ENCODE measurements around the gene ELN. TPM values are rescaled to one million over a fixed set of nuclear protein-coding genes. Genes with fewer than 3 reads are reported as not detected.
A peak's percentile ranks its signal among the peaks of the same experiment; 100 is the strongest.

ELN gene
- total RNA-seq, 1 experiment from 2014 or later, result 65.9 TPM

- intact Hi-C loops (cut with micrococcal nuclease; ENCODE audit: unreplicated experiment), result no loop called here
- no peaks in the 10 kb centered on the region for H3K9me3 ChIP-seq (ENCODE audit: low read depth, low read length, poor library complexity, severe bottlenecking)
- H3K36me3 ChIP-seq (ENCODE audit: insufficient read depth, low read length, poor library complexity, severe bottlenecking), result peaks cover 28% of the 10 kb centered on the region
- no peak overlapping the region for H3K4me3 ChIP-seq (ENCODE audit: low read depth, low read length, poor library complexity, severe bottlenecking)
- ChIA-PET POLR2A (ENCODE audit: low non-redundant PET) (no interaction called here), CTCF (no interaction called here)
- H3K27ac ChIP-seq (ENCODE audit: low read depth, low read length, poor library complexity, severe bottlenecking), result peak overlapping the region; percentile 65
- no TSS peak for BruUV-seq (replicated peaks)
- no peaks in the 10 kb centered on the region for H3K27me3 ChIP-seq (replicated peaks; ENCODE audit: insufficient read depth, low read depth, low read length, poor library complexity)
- no peak for TF ChIP-seq EZH2 (IDR thresholded peaks at IDR 0.05; ENCODE audit: borderline replicate concordance, low read depth, low read length, poor library complexity, severe bottlenecking)
- TF ChIP-seq, protein P1, sequence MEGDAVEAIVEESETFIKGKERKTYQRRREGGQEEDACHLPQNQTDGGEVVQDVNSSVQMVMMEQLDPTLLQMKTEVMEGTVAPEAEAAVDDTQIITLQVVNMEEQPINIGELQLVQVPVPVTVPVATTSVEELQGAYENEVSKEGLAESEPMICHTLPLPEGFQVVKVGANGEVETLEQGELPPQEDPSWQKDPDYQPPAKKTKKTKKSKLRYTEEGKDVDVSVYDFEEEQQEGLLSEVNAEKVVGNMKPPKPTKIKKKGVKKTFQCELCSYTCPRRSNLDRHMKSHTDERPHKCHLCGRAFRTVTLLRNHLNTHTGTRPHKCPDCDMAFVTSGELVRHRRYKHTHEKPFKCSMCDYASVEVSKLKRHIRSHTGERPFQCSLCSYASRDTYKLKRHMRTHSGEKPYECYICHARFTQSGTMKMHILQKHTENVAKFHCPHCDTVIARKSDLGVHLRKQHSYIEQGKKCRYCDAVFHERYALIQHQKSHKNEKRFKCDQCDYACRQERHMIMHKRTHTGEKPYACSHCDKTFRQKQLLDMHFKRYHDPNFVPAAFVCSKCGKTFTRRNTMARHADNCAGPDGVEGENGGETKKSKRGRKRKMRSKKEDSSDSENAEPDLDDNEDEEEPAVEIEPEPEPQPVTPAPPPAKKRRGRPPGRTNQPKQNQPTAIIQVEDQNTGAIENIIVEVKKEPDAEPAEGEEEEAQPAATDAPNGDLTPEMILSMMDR (conservative IDR thresholded peaks at IDR 0.05; ENCODE audit: low read depth, low read length), result no peak
- peaks cover 21% of the 10 kb centered on the region for H3K4me1 ChIP-seq (ENCODE audit: insufficient read depth, low read length, poor library complexity, severe bottlenecking)
- DNase-seq (ENCODE audit: low spot score), result no peak
Observed at GRCh38 chr7:74095135-74095534, 67.2 kb downstream of the ELN start.

DNA sequence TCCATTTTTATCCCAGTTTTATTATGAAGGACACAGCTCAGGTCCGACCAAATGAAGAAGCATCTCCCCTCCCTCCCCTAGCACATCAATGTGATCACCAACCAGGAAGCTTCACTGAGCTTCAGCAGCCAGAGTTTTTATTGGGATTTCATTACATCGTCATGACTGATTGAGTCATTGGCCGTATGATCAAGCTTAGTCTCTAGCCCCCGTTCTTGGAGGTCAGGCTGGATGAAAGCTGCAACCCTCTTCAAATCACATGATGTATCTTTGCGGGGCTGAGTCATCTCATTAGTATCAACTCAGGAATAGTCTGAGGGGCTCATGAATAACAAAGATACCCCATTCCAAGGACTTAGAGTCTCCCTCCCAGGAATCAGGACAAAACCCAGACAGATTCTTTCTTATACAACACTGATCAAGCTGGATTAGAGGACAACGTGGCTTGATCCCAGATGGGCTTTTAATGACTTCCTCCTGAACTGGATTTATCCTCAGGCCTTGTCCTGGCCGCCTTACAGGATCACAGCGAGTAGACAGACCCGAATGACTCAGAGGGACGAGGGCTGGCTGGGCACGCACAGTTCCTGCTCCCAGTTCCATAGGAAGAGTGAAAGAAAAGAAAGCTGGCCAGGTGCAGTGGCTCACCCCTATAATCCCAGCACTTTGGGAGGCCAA lies 70.1 kb downstream of the ELN start:
- no TSS peak for BruUV-seq (replicated peaks)
- no peaks in the 10 kb centered on the region for H3K27me3 ChIP-seq (replicated peaks; ENCODE audit: insufficient read depth, low read depth, low read length, poor library complexity)
- H3K4me1 ChIP-seq (ENCODE audit: insufficient read depth, low read length, poor library complexity, severe bottlenecking), result peaks cover 21% of the 10 kb centered on the region
- CTCF ChIA-PET, result interaction anchor here (0.6 kb wide), 1 partner anchor 104 kb away, joined by 6 read pairs; no protein-coding TSS in a partner anchor
- H3K4me3 ChIP-seq (ENCODE audit: low read depth, low read length, poor library complexity, severe bottlenecking), result no peak overlapping the region
- POLR2A ChIA-PET (ENCODE audit: low non-redundant PET), result no interaction called here
- no peaks in the 10 kb centered on the region for H3K9me3 ChIP-seq (ENCODE audit: low read depth, low read length, poor library complexity, severe bottlenecking)
- H3K36me3 ChIP-seq (ENCODE audit: insufficient read depth, low read length, poor library complexity, severe bottlenecking), result peaks cover 33% of the 10 kb centered on the region
- no peak for DNase-seq (ENCODE audit: low spot score)
- H3K27ac ChIP-seq (ENCODE audit: low read depth, low read length, poor library complexity, severe bottlenecking), result no peak overlapping the region
- TF ChIP-seq EZH2 (IDR thresholded peaks at IDR 0.05; ENCODE audit: borderline replicate concordance, low read depth, low read length, poor library complexity, severe bottlenecking), result no peak
- TF ChIP-seq, protein P1 (conservative IDR thresholded peaks at IDR 0.05; ENCODE audit: low read depth, low read length), result no peak
- intact Hi-C loops (cut with micrococcal nuclease; ENCODE audit: unreplicated experiment), result no loop called here

GRCh38 chr7:74099031-74099430 lies 71.1 kb downstream of the ELN start:
- Histone ChIP-seq H3K27me3 (replicated peaks; ENCODE audit: insufficient read depth, low read depth, low read length, poor library complexity) (no peaks in the 10 kb centered on the region), H3K9me3 (ENCODE audit: low read depth, low read length, poor library complexity, severe bottlenecking) (no peaks in the 10 kb centered on the region), H3K36me3 (ENCODE audit: insufficient read depth, low read length, poor library complexity, severe bottlenecking) (peaks cover 33% of the 10 kb centered on the region), H3K27ac (ENCODE audit: low read depth, low read length, poor library complexity, severe bottlenecking) (no peak overlapping the region), H3K4me1 (ENCODE audit: insufficient read depth, low read length, poor library complexity, severe bottlenecking) (peaks cover 12% of the 10 kb centered on the region), H3K4me3 (ENCODE audit: low read depth, low read length, poor library complexity, severe bottlenecking) (no peak overlapping the region)
- DNase-seq (ENCODE audit: low spot score), result no peak
- no TSS peak for BruUV-seq (replicated peaks)
- intact Hi-C loops (cut with micrococcal nuclease; ENCODE audit: unreplicated experiment), result no loop called here
- ChIA-PET CTCF (no interaction called here), POLR2A (ENCODE audit: low non-redundant PET) (no interaction called here)
- TF ChIP-seq, protein P1 (conservative IDR thresholded peaks at IDR 0.05; ENCODE audit: low read depth, low read length), result no peak
- TF ChIP-seq EZH2 (IDR thresholded peaks at IDR 0.05; ENCODE audit: borderline replicate concordance, low read depth, low read length, poor library complexity, severe bottlenecking), result no peak
